Pancreas (tissue), 10 donors: ENCODE data around the gene DUSP28. TPM values are rescaled to one million over a fixed set of nuclear protein-coding genes. Genes with fewer than 3 reads are reported as not detected.

Experiments used
- ATAC-seq, 4 donors: fragments of 200-7000 bp; cut with Tn5 transposase; one replicate each; pipeline versions ENCODE4 v1.8.0 to v1.9.1; 2020; ENCODE audit warnings: mild to moderate bottlenecking in 4 of 4, moderate library complexity in 4 of 4
- DNase-seq, 6 donors: peaks; one replicate each; pipeline ENCODE4 v3.0.0-alpha.2; 2020
- FAIRE-seq: peaks from 2 replicates; lab custom pipeline; 2012; peaks lifted over from hg19 to GRCh38; lab: Jason Lieb, UNC
- H3K27ac ChIP-seq, 4 donors: fragments of 200-600 bp; sonication (generic); 1 replicate in 3 of 4; 2 replicates in 1 of 4; pipeline versions ENCODE4 v1.5.0 to v1.8.0; 2020
- H3K27me3 ChIP-seq, 4 donors: fragments of 200-600 bp; one replicate each; pipeline ENCODE4 v1.8.0; 2021
- H3K36me3 ChIP-seq, 3 donors: fragments of 200-600 bp; sonication (generic) in 1 of 3; one replicate each; pipeline versions ENCODE4 v1.5.0 to v1.8.0; 2020 to 2021
- H3K4me1 ChIP-seq, 3 donors: fragments of 200-600 bp; one replicate each; pipeline ENCODE4 v1.8.0; 2021
- H3K4me3 ChIP-seq, 4 donors: fragments of 200-600 bp; sonication (generic) in 2 of 4; one replicate each; pipeline versions ENCODE4 v1.5.0 to v1.8.0; 2020 to 2021
- H3K9me3 ChIP-seq, 4 donors: fragments of 200-600 bp; one replicate each; pipeline ENCODE4 v1.8.0; 2021
- CTCF ChIP-seq, 4 donors: fragments of 200-600 bp; sonication (generic) in 3 of 4; IDR thresholded peaks; one replicate each; pipeline versions ENCODE4 v1.5.0 to v1.8.0; 2021; ENCODE audit warnings: antibody characterized with exemption in 4 of 4
- WGBS, 2 donors: extraction: QIAGEN DNeasy Blood & Tissue Kit; methylation state at CpG; one replicate each; pipeline ENCODE4 v1.1.7; 2013; 5-methylcytosine and 5-hydroxymethylcytosine counted together
- intact Hi-C, 3 donors: fragments of 100-400 bp; cut with DNase I; formaldehyde crosslinking; loops; one replicate each; pipeline versions ENCODE4 v1.11.1 to v1.14.2; 2022
- polyA plus RNA-seq, 2 donors: library from polyadenylated mRNA; stranded (reverse); fragments of 200-250 nt; gene quantifications; one replicate each; pipeline ENCODE4 v1.2.3, GENCODE V29; 2013
- total RNA-seq, 6 donors: library from RNA; stranded (reverse); fragmentation: NEBNext Ultra II Directional in 4 of 6; extraction: Animal tissue kit (Norgen Biotek cat#: 25700) in 4 of 6; gene quantifications; one replicate each; pipeline versions ENCODE4 v1.2.1 to v1.2.4, GENCODE V29; 2021 to 2023
- donor health status: healthy with polysubstance abuse.
- donor health status: DM: no; HTN: no; CAD: no; lungs with moderate emphysema.
- donor health status: DM: no; HTN: no; CAD: no.
- donor health status: control.
- donor health status: control.
- donor health status: Bipolar disorder and iron deficiency.
- donor health status: DM: yes; HTN: yes; CAD: no.
- donor health status: DM: no; HTN: no; CAD: no.
- donor health status: DM: no; HTN: no; CAD: no.
- donor health status: DM: yes; HTN: yes; CAD: no.

The DUSP28 gene
- total and polyA plus RNA-seq, 8 donors, result 1.6 to 5.0 (median 2.7) TPM

GRCh38 chr2:240565333-240566202 lies 5.4 kb downstream of the DUSP28 start:
- no peaks in the 10 kb centered on the region for H3K27me3 ChIP-seq
- peak; percentile 66 to 89 (median 78) for DNase-seq
- intact Hi-C loops, result no loop called here
- no peak for TF ChIP-seq CTCF (IDR thresholded peaks at IDR 0.05)
- peak overlapping the region; percentile 67 to 95 (median 82) for H3K27ac ChIP-seq
- H3K9me3 ChIP-seq, result no peaks in the 10 kb centered on the region
- peaks cover 19 to 43% (median 40%) of the 10 kb centered on the region in 3 donors for H3K4me1 ChIP-seq
- no peaks in the 10 kb centered on the region for H3K36me3 ChIP-seq
- peak overlapping the region in 2 of 4 donors; percentile 79 to 91 for H3K4me3 ChIP-seq
- FAIRE-seq, result no peak
- WGBS, 2 donors, result 54 to 57% methylated on average over 26 of the region's 26 CpGs
- peak; percentile 14 to 54 (median 23) for ATAC-seq

- Histone ChIP-seq H3K27ac (peak overlapping the region; percentile 85 to 95 (median 88)), H3K27me3 (no peaks in the 10 kb centered on the region), H3K4me3 (peak overlapping the region in 3 of 4 donors; percentile 9 to 91 (median 79)), H3K9me3 (no peaks in the 10 kb centered on the region), H3K36me3 (no peaks in the 10 kb centered on the region), H3K4me1 (peaks cover 19 to 44% (median 37%) of the 10 kb centered on the region in 3 donors)
- ATAC-seq (peak; percentile 77 to 82 (median 80)), DNase-seq (peak; percentile 91 to 97 (median 96)), FAIRE-seq (no peak)
- intact Hi-C loops, result no loop called here
- 6 to 9% methylated on average over 38 to 53 of the region's 53 CpGs for WGBS, 2 donors
- TF ChIP-seq CTCF (IDR thresholded peaks at IDR 0.05), result peak; percentile 90 to 97 (median 96)
Measured at GRCh38 chr2:240566203-240567136, 6.3 kb downstream of the DUSP28 start.

- Histone ChIP-seq H3K4me1 (peaks cover 15 to 38% (median 31%) of the 10 kb centered on the region in 3 donors), H3K4me3 (peak overlapping the region; percentile 56 to 91 (median 68))
- WGBS, 2 donors, result 24 to 28% methylated on average over 23 to 26 of the region's 26 CpGs
Measured at GRCh38 chr2:240567137-240567871, 7.1 kb downstream of the DUSP28 start.

More at GRCh38 chr2:240567137-240567871, 7.1 kb downstream of the DUSP28 start:
- no peaks in the 10 kb centered on the region for H3K9me3 ChIP-seq
- no peak for TF ChIP-seq CTCF (IDR thresholded peaks at IDR 0.05)
- H3K27ac ChIP-seq, result peak overlapping the region; percentile 85 to 95 (median 88)
- intact Hi-C loops, result no loop called here
- H3K27me3 ChIP-seq, result no peaks in the 10 kb centered on the region
- DNase-seq (peak; percentile 13 to 73 (median 52)), ATAC-seq (peak; percentile 0 to 1 (median 1)), FAIRE-seq (no peak)
- no peaks in the 10 kb centered on the region for H3K36me3 ChIP-seq
